Kidney epithelial cell (primary cell): ENCODE measurements around the gene FOXJ3. TPM values are rescaled to one million over a fixed set of nuclear protein-coding genes. Genes with fewer than 3 reads are reported as not detected.

Experiments
- DNase-seq: peaks from one replicate; pipeline ENCODE4 v3.0.0-alpha.2; 2010; ENCODE audit warnings: low read depth
- H3K27me3 ChIP-seq: 2 replicates; pipeline ENCODE4 v1.6.0; 2011; ENCODE audit warnings: low read length; ENCODE audit not compliant: control insufficient read depth, insufficient read depth
- H3K36me3 ChIP-seq: 2 replicates; pipeline ENCODE4 v1.5.1; 2011; ENCODE audit warnings: low read length; ENCODE audit not compliant: control insufficient read depth, insufficient read depth
- H3K4me3 ChIP-seq: 2 replicates; pipeline ENCODE4 v1.5.1; 2011; ENCODE audit warnings: low read depth, mild to moderate bottlenecking, control low read depth, low read length
- CTCF ChIP-seq: IDR thresholded peaks from 2 replicates; pipeline ENCODE4 v1.5.1; 2011; ENCODE audit warnings: mild to moderate bottlenecking, moderate library complexity, low read length, control low read depth, inconsistent platforms; ENCODE audit not compliant: insufficient read depth, poor library complexity, severe bottlenecking
- total RNA-seq: library from RNA; depleted of rRNA; stranded (reverse); fragments of >200 nt; gene quantifications from 2 replicates; pipeline ENCODE4 v1.2.3, GENCODE V29; 2015

FOXJ3 gene
- total RNA-seq, 1 donor from 2014 or later, result 28.6 TPM

GRCh38 chr1:42312576-42313212, 22.3 kb downstream of the FOXJ3 start:
- no peak for DNase-seq
- Histone ChIP-seq H3K4me3 (no peak overlapping the region), H3K36me3 (no peaks in the 10 kb centered on the region), H3K27me3 (no peaks in the 10 kb centered on the region)
- no peak for TF ChIP-seq CTCF

- H3K4me3 ChIP-seq, result no peak overlapping the region
- TF ChIP-seq CTCF, result no peak
- no peaks in the 10 kb centered on the region for H3K36me3 ChIP-seq
- H3K27me3 ChIP-seq, result no peaks in the 10 kb centered on the region
- no peak for DNase-seq
These were observed 23.1 kb downstream of the FOXJ3 start for GRCh38 chr1:42311897-42312296.

- H3K36me3 ChIP-seq, result no peaks in the 10 kb centered on the region
- no peak for DNase-seq
- no peak overlapping the region for H3K4me3 ChIP-seq
- H3K27me3 ChIP-seq, result no peaks in the 10 kb centered on the region
- no peak for TF ChIP-seq CTCF
These were observed 23.9 kb downstream of the FOXJ3 start for GRCh38 chr1:42311138-42311537.

GRCh38 chr1:42306977-42307376, 28.1 kb downstream of the FOXJ3 start:
- H3K27me3 ChIP-seq, result no peaks in the 10 kb centered on the region
- no peak for DNase-seq
- H3K4me3 ChIP-seq, result no peak overlapping the region
- no peaks in the 10 kb centered on the region for H3K36me3 ChIP-seq
- TF ChIP-seq CTCF, result no peak

- no peak for DNase-seq
- H3K36me3 ChIP-seq, result no peaks in the 10 kb centered on the region
- H3K4me3 ChIP-seq, result no peak overlapping the region
- no peaks in the 10 kb centered on the region for H3K27me3 ChIP-seq
- no peak for TF ChIP-seq CTCF
These were observed 29.4 kb downstream of the FOXJ3 start for GRCh38 chr1:42305639-42306038.

GRCh38 chr1:42302034-42302433, 33.0 kb downstream of the FOXJ3 start:
- no peak for TF ChIP-seq CTCF
- DNase-seq, result no peak
- no peaks in the 10 kb centered on the region for H3K36me3 ChIP-seq
- H3K27me3 ChIP-seq, result no peaks in the 10 kb centered on the region
- no peak overlapping the region for H3K4me3 ChIP-seq
